ENCODE measurements around the gene DIS3L2.

The DIS3L2 gene

GRCh38 chr2:232219496-232219870, 258.0 kb downstream of the DIS3L2 start:
- TF ChIP-seq CTCF (IDR thresholded peaks at IDR 0.05) (no peak), ZFX (IDR thresholded peaks at IDR 0.05; ENCODE audit: borderline replicate concordance) (no peak)
- H3K27ac ChIP-seq = no peak overlapping the region

GRCh38 chr2:232219932-232220331, 258.4 kb downstream of the DIS3L2 start:
- TF ChIP-seq ZFX (IDR thresholded peaks at IDR 0.05; ENCODE audit: borderline replicate concordance) = no peak
- no peak for TF ChIP-seq CTCF (IDR thresholded peaks at IDR 0.05)
- H3K27ac ChIP-seq = no peak overlapping the region

DNA sequence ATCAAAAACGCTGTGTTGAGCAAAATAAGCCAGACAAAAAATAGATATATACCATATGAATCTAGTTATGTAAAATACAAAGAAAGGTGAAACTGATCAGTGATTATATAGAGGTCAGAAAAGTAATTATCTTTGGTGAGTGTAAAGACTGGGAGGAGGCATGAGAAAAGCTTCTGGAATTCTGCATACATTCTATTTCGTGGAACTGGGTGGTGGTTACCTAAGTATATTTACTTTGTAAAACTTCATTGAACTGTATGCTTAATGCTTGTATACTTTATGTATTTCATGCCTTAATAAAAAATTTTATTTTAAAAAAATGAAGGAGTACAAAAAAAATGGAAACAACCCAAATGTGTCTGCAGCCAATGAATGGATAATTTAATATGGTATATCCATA, 263.9 kb downstream of the DIS3L2 start:
- H3K27ac ChIP-seq = no peak overlapping the region
- TF ChIP-seq CTCF (IDR thresholded peaks at IDR 0.05) = no peak
- no peak for TF ChIP-seq ZFX (IDR thresholded peaks at IDR 0.05; ENCODE audit: borderline replicate concordance)

DNA sequence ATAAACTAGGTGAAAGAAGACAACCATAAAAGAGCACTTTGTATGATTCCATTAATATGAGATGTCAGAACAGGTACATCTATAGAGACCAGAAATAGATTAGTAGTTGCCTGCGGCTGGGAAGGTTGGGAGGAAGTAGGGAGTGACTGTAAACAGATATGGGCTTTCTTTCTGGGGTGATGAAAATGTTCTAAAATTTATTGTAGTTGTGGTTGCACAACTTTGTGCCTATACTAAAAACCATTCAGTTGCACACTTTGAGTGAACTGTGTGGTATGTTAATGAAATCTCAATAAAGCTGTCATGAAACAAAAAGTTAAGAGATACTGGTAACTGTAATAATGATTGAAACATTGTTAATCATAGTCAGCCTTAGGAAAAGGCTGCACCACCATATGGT, 264.4 kb downstream of the DIS3L2 start:
- no peak for TF ChIP-seq CTCF (IDR thresholded peaks at IDR 0.05)

GRCh38 chr2:232228332-232228731, 266.8 kb downstream of the DIS3L2 start:
- TF ChIP-seq CTCF (IDR thresholded peaks at IDR 0.05) (no peak), ZFX (IDR thresholded peaks at IDR 0.05; ENCODE audit: borderline replicate concordance) (no peak)
- no peak overlapping the region for H3K27ac ChIP-seq

More for the DNA sequence above, 264.4 kb downstream of the DIS3L2 start:
- H3K27ac ChIP-seq = no peak overlapping the region

GRCh38 chr2:232228971-232229894, 267.7 kb downstream of the DIS3L2 start:
- TF ChIP-seq ZFX (IDR thresholded peaks at IDR 0.05; ENCODE audit: borderline replicate concordance) (no peak), CTCF (IDR thresholded peaks at IDR 0.05) (no peak)
- no peak overlapping the region for H3K27ac ChIP-seq

DNA sequence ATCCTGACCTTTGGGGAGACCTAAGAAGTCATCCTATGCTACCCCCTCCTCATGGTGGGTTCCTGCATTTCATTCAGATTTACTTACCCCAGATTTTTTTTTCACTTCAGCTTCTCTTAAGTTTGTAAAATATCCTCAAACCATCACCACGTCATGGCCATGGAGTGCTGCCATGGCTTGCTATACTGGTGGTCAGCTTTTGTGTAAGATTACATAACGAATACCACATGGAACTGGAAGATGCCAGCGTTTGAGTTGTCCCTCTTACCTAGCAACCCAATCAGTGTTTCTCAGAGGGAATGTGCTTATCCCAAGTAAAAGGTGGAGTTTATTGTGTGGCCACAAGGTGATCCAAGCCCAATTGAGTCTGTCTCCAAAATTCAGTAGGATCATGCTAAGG, 268.4 kb downstream of the DIS3L2 start:
- H3K27ac ChIP-seq = no peak overlapping the region
- no peak for TF ChIP-seq ZFX (IDR thresholded peaks at IDR 0.05; ENCODE audit: borderline replicate concordance)
- TF ChIP-seq CTCF (IDR thresholded peaks at IDR 0.05) = no peak
